Activated CD4-positive, alpha-beta T cell treated with anti-CD3 and anti-CD28 coated beads, Interleukin-2, amount 50 U/mL, for 1 hour (primary cell): ENCODE measurements around the gene IZUMO2.
"Not testable (repeated sequence)": the region's sequence is repeated elsewhere in the genome, so short reads cannot be mapped to it uniquely, and the experiment has no call there.

Experiments
- DNase-seq: peaks from one replicate; pipeline ENCODE4 v3.0.0-alpha.2; 2020

IZUMO2 gene

GRCh38 chr19:50181121-50181520, 18.0 kb upstream of the IZUMO2 start:
- DNase-seq = no peak

- no peak for DNase-seq
Measured at GRCh38 chr19:50178859-50179537, 15.9 kb upstream of the IZUMO2 start.

GRCh38 chr19:50178320-50178719, 15.2 kb upstream of the IZUMO2 start:
- DNase-seq = no peak

GRCh38 chr19:50176775-50177174, 13.7 kb upstream of the IZUMO2 start:
- no peak for DNase-seq

DNA sequence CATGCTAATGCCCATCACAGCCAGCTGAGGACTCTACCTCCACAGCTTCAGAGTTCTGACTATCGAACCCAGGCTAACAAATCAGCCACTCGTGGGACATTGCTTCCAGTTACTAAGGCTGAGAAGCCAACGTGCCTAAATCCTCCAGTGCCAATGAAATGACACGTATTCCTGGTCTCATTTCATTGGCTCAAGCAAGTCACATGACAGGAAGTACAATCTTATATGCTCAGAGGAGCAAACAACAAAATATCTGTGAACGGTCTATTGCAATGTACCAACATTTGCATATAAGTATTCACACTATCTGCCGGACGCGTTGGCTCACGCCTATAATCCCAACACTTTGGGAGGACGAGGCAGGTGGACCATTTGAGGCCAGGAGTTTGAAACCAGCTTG, 12.8 kb upstream of the IZUMO2 start:
- no peak for DNase-seq

DNA sequence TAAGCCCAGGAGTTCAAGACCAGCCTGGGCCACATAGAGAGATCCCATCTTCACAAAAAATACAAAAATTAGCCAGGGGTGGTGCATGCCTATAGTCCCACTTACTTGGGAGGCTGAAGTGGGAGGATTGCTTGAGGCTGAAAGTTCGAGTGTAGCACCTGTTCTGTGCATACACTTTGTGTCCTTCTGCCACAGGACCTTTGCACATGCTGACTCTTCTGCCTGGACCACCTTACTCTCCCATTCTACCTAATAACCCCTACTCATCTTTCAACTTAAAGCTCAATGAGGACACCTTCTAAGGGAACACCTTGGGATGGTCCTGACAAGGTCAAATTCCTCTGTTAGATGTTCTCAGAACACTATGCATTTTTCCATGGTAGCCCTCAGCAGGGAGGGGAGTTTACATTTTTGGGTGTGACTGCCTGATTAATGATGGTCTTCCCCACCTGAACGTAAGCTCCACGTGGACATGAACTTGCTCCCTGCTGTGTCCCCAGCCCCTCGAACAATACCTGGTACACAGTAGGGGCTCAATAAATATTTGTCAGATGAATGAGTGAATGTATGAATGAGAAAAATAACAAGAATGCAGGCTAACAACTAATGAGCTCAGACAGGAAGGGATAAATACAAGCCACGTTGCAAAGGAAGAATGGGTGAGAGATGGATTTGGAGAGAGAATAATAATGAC, 11.2 kb upstream of the IZUMO2 start:
- no peak for DNase-seq

GRCh38 chr19:50173127-50173526, 10.0 kb upstream of the IZUMO2 start:
- DNase-seq = no peak

DNA sequence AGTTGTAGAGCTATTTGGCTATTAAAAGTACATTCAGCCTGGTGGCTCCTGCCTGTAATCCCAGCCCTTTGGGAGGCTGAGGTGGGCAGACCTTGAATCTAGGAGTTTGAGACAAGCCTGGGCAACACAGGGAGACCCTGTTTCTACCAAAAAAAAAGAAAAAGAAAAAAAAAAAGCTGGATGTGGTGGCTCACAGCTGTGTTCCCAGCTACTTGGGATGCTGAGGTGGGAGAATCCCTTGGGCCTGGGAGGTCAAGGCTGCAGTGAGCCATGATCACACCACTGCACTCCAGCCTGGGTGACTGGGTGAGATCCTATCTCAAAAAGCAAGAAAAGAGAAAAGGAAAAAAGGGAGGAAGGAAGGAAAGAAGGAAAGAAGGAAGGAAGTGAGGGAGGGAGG, 9.6 kb upstream of the IZUMO2 start:
- no peak for DNase-seq

- no peak for DNase-seq
Measured at GRCh38 chr19:50171752-50172151, 8.7 kb upstream of the IZUMO2 start.

- DNase-seq = no peak
Measured at GRCh38 chr19:50167314-50167721, 4.2 kb upstream of the IZUMO2 start.

DNA sequence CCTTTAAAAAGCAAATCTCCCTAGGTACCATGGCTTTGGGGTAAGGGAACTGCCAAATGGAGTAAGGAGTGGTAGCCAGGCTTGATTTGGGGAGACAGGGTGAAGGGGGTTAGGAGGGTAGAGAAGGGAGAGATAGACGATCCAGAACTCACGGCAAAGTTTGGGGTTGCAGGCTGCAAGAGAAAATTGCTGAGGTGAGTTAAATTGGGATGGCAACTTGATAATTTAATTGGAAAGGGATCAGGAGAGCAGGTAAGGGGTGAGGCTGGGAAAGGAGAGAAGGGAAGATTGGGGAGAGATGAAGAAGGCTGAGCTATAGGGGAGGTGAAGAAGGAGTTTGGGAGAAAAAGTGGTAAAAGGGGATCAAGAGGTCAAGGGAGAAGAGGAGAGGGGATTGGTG, 4.0 kb downstream of the IZUMO2 start:
- no peak for DNase-seq

DNA sequence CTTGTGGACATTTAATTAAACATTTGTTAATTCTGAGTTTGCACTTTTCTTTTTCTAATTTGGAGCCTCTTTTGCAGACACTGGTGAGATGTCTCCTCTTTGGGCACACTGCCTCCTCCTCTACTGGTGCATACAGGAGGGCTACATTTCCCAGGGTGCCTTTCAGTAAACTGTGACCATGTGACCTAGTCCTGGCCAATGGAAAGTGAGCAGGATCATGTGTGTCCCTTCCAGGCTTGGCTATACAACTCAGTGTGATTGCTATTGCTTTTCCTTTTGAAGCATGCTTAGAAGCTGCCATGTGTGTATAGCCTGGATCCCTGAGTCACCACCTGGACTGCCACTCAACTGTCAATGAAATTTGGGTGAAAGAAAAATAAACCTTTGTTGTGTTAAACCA, 4.5 kb downstream of the IZUMO2 start:
- no peak for DNase-seq

GRCh38 chr19:50155520-50156109, 7.5 kb downstream of the IZUMO2 start:
- no peak for DNase-seq

DNA sequence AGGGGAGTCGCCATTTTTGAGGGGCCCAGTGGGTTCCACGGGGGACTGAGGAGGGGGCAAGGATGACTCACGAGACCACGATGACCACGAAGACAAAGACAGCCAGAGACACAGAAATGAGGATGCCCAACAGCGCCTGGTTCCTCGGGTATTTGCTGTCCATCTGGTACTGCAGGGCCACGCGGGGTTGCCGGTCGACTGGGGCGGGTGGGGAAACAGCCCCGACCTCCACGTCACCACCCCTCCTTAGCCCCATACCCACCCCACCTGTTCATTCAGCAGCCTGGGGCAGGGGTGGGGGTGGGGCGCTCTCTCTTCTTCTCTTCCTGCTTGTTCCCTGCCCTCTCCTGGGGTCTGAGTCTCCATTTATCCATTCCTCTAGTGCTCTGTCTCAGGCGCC, 8.6 kb downstream of the IZUMO2 start:
- no peak for DNase-seq

DNA sequence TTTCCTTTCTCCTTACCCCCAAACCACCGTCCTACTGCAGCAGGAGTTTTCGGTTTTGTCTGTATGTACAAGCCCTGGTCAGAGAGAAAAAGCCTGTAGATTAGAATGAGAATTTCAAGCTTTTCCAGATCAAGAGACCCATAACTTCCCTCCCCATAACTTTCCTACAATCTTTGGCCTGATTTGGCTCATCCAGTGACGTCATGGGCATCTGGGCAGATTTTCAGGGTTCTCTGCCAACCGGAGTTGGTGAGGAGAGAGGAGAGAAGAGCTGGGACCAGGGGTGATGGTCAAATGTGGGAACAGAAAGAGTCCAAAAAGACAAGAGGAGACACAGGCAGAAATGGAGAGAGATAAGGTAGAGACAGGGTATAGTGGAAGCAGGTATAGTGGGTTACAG, 10.5 kb downstream of the IZUMO2 start:
- DNase-seq = no peak

- no peak for DNase-seq
Measured at GRCh38 chr19:50148528-50148927, 14.6 kb downstream of the IZUMO2 start.

GRCh38 chr19:50147462-50148423, 15.3 kb downstream of the IZUMO2 start:
- DNase-seq = peak; percentile 66

DNA sequence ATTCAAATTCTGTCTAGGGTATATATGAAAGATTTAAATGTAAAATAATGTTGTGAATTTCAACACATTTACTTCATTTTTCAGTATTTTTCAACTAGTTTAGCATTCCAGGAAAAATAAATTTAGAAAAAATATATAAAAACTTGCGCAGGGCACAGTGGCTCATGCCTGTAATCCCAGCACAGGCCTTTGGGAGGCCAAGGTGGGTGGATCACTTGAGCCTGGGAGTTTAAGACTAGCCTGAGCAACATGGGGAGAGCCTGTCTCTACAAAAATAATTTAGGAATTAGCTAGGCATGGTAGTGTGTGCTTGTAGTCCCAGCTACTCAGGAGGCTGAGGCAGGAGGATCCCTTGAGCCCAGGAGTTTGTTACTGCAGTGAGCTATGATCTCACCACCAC, 21.2 kb downstream of the IZUMO2 start:
- not testable (repeated sequence) for DNase-seq

GRCh38 chr19:50140118-50140845, 22.8 kb downstream of the IZUMO2 start:
- DNase-seq = not testable (repeated sequence)

- not testable (repeated sequence) for DNase-seq
Measured at GRCh38 chr19:50136603-50137365, 26.3 kb downstream of the IZUMO2 start.

DNA sequence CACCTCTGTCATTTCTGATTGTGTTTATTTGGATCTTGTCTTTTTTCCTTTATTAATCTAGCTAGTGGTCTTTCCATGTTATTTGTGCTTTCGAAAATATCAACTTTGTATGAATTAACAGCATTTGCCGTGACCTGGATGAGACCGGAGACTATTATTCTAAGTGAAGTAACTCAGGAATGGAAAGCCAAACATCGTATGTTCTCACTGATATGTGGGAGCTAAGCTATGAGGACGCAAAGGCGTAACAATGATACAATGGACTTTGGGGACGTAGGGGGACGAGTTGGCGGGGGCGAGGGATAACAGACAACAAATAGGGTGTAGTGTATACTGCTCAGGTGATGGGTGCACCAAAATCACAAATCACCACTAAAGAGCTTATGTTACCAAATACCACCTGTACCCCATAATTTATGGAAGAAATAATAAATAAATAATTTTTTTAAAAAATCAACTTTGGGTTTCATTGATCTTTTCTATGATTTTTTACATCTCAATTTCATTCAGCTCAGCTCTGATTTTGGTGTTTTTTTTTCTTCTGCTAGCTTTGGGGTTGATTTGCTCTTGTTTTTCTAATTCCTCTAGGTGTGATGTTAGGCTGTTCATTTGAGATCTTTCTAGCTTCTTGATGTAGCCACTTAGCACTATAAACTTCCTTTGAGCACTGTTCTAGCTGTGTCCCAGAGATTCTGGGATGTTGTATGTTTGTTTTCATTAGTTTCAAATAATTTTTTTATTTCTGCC, 27.1 kb downstream of the IZUMO2 start:
- DNase-seq = not testable (repeated sequence)
